SKM-1 treated with dmso at 0.1 percent for 144 hours (cell line): ENCODE results near the gene ZNF593.

Experiments used
- DNase-seq: peaks from one replicate; lab custom pipeline; 2025; ENCODE audit not compliant: unreplicated experiment; lab: John Stamatoyannopoulos, UW

ZNF593 gene

DNA sequence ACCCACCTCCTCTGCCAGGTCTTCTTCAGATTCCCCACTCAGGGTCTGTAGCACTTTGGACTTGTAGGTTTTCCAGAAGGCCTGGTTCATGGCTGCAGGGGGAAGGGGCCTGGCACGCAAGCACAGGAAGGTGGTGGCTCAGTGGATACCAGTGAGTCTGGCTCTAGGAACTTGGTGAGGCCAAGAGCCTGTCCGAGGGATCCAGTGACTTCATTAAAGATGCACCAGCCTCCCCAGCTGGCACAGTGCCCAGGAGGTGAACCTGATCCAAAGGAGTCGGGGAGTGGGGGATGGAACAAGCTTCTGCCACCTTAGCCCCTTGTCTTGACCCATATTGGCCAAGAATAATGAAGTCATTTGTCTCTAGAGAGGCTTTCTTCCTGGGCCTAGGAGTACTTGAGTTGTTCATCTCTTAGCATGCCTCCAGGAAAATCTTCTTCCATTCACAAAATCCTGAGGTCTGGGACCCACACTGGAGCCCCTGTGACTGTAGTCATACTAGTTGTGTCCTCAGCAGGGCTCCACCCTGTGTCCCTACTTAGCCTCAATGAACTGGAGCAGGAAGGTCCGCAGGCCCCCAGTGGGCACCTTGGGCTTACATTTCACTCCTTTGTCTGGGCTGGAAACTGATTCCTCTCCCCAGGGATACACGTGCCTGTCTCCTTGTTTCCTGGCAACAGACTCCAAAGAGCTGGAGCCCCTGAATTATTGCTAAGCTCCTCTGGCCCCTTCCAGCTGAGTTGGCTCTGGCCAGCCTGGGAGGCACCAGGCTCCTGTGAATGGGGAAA lies 1.1 kb upstream of the ZNF593 start, which contains the start of gene C1orf232:
Gene C1orf232, minus strand, starts transcription at position 554 of the 788 bp plus-strand sequence. Its CDS starts 464 bp downstream, at position 90.
- DNase-seq, result no peak

DNA sequence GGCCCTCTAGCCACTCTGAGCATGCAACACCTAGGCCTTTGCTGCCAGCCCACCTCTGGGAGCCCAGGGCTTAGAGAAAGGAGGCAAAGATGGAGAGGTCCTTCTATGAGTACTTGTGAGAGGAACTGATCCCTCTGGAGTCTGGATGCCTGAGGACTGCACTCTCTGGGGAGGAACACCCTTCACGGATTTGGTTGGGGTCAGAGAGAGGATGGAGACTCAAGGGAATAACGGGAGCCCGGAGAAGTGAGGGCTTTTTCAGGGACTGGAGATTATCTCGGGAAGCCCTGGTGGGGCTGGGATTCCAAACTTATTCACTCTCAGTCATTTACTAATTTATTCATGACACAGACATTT lies 532 bp upstream of the ZNF593 start:
- no peak for DNase-seq

DNA sequence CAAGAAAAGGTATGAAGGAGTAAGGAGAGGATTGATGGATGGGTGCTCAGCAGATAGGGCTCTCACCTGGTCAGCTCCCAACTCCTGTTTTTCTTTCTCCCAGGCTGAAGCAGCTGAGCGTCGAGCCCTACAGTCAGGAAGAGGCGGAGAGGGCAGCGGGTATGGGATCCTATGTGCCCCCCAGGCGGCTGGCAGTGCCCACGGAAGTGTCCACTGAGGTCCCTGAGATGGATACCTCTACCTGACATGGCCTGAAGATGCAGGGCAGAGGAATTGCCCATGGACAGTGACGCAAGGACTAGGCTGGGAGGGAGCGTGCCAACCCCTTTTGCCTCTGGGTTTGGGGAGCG lies 739 bp downstream of the ZNF593 start:
- DNase-seq, result no peak

DNA sequence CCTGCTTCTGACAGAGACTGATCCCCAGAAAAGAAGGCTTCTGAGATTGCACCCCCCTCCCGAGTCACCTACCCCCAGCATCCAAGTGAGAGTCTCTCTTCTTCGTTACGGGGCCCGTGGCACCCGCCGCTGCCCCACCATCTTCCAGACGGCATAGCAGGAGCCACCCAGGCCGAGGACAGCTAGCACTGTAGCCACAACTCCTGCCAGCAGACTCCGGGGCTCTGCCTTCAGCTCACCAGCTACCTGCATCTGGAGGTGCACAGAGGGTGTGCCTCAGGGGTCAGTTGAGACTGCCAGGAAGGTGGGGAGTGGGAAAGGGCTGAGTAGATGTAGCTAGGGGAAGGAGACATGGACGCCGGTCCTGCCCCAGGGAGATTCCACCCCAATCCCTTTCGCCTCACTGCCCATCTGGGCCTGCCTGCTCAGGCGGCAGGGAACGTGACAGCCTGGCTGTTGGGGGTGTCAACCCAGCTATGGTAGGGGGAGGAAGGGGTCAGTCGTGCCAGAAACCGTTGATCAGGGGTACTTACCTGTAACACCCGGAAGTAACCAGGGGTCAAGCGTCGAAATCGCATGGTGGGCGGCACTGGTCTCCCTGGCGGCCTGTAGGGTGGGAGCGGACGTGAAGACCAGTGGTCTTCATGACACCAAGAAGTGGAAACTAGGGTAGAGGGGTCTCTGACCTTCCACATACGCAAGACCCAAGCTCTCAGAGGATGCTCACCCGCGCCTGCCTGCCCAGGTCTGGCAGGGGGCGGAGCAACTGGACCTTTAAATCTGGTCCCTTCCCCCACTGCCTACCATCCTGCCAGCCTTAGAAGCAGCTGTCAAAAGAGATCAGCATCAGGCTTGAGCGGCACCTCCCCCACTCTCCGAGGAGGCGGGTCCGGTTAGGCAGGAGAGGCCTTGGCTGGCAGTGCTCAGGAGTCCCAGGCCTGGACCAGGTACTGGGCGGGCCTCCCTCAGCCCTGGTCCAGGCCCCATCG lies 1.7 kb downstream of the ZNF593 start, which contains the start of gene ZNF593OS:
Gene ZNF593OS, minus strand, starts transcription at position 749 of the 989 bp plus-strand sequence. Its CDS starts 171 bp downstream, at position 578.
- no peak for DNase-seq

DNA sequence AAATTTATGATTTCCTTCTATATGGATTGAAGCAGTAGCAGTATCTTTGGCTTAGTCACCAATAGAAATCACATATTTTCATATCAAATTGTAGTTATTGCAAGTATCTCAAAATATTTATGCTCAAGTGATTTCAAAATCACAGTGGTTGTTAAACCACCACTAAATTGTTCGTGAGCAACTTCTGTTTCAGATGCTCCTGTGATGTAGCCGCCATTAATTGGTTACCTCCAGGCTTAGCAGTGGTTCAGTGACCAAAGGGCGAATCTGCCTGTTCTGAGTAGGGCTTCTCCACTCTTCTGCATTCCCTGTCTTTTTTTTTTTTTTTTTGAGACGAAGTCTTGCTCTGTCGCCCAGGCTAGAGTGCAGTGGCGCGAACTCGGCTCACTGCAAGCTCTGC lies 5.6 kb downstream of the ZNF593 start:
- no peak for DNase-seq

DNA sequence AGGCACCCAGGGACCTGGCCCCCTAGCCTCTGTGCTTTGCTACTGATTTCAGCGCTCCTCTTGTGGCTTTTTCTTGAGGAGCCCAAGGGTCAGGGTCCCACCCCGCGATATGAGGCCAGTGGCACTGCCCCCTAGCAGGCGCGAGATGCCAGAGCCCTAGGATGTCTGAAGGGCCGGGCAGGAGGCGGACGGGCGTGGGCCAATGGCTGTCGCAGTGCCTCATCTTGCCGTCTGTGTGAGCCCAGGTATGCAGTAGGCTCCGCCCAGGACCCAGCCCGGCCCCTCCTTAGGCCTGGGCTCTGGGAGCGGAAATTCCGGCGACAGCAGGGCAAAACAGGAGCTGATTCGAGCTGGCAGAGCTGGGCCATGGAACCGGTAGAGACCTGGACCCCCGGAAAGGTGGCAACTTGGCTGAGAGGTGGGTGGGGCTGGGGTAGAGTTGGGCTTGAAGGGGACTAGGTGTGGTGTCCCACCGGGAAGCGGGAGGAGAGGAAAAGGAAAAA lies 7.5 kb downstream of the ZNF593 start, which contains the start of gene CNKSR1:
Gene CNKSR1, plus strand, starts transcription at position 310 of the 503 bp plus-strand sequence. Its CDS starts 57 bp downstream, at position 367.
- DNase-seq, result no peak

DNA sequence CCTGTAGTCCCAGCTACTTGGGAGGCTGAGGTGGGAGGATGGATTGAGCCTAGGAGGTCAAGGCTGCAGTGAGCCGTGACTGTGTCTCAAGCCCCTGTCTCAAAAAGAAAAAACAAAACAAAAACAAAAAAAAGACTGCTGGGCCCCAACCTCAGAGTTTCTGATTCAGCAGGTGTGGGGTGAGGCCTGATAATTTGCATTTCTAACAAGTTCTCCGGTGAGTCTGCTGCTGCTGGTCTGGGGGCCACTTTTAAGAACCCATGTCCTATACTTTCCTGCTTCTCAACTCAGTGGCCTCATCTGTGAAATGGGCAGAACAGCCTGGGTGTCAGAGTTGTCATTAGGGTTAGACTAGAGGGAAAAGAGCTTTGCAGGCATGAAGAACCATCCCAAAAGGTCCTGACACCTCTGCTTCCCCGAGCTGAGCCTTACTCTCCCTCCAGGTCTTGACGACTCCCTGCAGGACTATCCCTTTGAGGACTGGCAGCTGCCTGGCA lies 10.3 kb downstream of the ZNF593 start:
- DNase-seq, result no peak

DNA sequence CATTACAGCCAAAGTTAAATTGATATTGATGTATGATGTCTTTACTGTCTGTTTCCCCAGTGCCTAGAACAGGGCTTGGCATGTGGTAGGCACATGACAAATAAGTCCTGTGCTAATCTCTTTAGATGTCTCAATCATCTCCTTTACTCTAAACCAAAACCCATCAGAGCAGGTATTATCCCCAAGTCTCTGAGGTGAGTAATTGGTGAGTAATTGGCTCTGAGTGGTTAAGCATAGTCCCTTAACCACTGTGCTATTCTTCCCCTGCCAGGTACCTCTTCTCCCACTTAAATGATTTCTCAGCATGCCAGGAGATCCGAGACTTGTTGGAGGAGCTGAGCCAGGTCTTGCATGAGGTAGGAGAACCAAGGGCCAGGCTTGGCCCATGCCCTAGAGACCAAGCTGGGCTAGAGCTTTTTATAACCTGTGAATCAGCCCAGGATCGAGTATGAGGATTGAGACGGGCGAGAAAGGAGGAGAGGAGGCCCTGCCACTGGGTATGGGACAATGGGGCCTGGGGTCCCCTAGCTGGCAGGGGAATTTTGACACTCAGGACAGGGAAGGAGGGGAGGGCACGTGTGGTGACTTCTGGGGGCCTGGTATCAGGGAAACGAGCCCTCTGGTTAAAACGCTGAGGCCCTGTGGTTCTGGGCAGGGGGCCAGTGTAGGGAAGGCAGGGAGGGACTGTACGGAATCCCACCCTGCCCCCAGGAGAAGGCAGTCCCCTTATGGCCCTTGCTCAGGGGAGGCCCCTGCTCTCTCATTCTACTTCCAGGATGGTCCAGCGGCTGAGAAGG lies 12.1 kb downstream of the ZNF593 start:
- DNase-seq, result no peak

DNA sequence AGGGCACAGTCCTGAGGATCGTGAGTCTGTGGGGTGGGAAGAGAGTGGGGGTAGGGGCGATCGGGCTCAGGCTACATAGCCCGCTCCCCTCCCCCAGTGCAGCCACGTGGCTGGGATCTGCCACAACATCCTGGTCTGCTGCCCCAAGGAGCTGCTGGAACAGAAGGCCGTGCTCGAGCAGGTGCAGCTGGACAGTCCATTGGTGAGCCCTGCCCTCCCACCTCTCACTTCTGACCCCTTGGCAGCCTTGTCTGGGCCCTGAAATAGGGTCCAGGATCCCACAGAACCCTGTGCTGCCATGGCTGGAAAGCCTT lies 12.6 kb downstream of the ZNF593 start:
- DNase-seq, result no peak

DNA sequence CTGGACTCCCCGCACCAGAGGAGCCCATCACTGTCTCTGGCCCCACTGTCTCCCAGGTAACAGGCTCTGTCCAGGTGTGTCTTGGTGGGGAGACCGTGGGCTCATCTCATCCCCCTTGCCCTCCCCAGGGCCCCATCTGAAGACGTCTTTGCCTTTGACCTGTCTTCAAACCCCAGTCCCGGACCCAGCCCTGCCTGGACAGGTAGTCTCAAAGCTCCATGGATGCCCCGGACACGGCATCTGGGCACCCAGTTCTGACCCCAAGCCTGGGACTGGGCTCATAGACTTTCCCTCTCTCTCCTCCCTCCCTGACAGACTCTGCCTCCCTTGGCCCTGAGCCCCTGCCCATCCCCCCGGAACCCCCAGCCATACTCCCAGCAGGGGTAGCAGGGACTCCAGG lies 14.4 kb downstream of the ZNF593 start:
- DNase-seq, result no peak

DNA sequence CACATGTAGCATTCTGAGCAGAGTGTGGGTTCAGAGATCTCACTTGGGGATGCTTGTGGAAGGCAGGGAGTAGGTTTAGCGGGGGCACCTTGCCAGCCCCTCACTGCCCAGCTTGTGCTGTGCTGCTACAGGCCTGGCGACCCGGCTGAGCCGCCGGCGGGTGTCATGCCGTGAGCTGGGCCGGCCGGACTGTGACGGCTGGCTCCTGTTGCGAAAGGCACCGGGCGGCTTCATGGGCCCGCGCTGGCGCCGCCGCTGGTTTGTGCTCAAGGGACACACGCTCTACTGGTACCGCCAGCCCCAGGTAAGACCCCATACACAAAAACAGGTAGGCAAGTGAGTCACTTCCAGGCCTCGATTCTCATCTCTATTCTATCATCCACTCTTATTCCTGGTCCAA lies 15.2 kb downstream of the ZNF593 start:
- no peak for DNase-seq

DNA sequence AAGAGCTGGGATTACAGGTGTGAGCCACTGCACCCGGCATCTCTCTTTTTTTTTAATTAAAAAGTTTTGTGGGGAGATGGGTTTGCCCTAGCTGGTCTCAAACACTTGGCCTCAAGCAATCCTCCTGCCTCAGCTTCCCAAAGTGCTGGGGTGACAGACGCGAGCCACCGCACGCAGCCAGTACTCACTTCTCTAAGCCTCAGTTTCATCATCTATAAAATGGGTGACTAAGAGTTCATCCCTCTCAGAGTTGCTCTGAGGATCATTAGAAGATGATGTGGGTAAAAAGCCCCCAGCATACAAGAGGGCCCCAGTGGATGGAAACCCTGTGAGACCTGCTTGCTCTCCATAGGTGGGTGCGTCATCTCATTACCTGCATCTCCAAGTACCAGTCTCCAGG lies 18.2 kb downstream of the ZNF593 start:
- DNase-seq, result no peak

DNA sequence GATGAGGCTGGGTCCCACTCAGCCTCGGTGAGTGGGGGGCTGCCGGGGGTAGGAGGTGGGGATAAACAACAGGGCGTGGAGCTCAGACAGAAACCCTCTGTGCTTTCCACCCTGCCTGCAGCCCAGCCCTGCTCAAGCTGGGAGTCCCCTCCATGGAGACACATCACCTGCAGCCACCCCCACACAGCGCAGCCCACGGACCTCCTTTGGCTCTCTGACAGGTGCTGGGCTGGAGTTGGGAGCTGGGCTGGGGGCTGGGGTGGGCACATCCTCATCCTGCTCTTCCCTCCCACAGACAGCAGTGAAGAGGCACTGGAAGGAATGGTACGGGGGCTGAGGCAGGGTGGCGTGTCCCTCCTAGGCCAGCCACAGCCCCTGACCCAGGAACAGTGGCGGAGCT lies 18.8 kb downstream of the ZNF593 start:
- DNase-seq, result no peak

DNA sequence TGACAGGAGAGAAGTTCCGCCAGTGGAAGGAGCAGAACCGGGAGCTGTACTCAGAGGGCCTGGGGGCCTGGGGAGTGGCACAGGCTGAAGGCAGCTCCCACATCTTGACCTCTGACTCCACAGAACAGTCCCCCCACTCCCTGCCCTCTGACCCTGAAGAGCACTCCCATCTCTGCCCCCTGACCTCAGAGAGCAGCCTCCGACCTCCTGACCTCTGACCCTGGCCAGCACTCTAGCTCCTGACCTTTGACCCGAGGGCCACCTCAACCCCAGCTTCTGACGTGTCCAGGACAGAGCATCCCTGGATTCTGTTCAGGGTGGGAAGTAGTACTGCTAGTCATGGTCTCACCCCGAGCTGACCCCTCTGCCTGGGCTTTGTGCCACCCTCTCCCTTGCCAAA lies 19.6 kb downstream of the ZNF593 start:
- no peak for DNase-seq

DNA sequence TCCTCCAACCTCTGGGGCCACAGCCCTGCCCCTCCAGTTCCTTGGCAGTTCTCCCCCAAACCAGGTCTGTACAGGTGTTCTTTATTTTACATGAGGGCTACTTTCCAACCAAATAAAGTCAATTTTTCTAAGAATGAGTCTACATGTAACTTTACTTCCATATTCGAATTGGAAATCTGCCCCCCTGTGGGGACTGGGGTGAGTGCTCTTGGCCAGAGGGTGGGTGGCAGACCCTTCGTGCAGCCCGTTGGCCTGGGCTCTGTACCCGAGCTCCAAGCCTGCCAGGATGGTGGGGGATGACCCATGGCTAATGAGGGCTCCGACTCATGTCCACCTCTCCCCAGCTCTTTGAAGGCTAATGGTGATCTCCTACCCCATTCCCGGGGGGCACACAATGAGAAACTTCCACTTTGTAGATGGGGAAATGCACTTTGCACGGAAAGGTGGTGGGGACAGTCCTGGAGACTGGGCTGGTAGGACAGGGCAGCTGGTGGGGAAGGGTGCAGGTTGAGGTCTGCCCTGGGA lies 20.1 kb downstream of the ZNF593 start:
- no peak for DNase-seq

DNA sequence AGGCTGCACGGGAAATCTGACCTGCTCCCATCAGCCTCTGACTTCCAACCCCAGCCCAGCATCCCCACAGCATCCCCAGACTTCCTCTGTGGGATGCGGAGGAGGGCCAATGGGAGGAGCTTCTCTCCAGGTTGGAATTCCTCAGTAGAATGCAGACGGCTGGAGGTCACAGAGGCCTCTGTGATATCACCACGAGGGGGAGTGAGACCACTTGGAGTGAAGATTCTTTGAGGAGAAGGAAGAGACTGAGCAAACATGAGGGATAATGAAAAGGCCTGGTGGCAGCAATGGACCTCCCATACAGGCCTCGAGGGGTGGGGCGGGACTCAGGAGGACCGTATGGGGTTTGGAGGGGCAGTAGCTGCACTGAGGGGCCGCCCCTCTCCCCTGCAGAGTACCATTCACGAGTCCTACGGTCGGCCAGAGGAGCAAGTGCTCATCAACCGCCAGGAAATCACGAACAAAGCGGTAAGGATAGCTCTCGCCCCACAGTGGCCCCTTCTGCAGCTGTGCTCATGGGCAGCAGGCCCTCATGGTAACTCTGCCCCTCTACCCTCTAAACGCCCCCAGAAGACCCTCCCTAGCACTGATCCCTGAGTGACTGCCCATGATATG lies 20.8 kb downstream of the ZNF593 start, which contains the start of gene CATSPER4:
Gene CATSPER4, plus strand, starts transcription at position 230 of the 615 bp plus-strand sequence. Its CDS starts 26 bp downstream, at position 256.
- DNase-seq, result no peak

DNA sequence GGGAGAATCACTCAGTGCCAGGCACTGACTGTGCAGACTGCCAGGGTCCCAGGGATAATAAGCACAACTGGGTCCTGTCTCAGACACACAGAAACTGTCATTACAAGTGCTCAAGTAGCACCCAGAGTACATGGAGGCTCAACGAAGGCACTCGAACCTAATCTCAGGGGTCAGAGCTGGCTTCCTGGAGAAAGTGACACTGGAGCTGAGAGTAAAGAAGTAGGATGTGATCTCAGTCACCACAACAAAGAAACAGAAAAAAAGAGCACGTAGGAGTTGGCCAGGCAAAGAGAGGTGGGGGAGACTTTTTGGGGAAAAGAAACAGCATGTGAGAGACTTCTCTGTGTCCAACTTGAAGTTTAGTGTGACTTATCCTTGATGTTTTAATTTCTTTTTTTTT lies 22.0 kb downstream of the ZNF593 start:
- DNase-seq, result no peak

DNA sequence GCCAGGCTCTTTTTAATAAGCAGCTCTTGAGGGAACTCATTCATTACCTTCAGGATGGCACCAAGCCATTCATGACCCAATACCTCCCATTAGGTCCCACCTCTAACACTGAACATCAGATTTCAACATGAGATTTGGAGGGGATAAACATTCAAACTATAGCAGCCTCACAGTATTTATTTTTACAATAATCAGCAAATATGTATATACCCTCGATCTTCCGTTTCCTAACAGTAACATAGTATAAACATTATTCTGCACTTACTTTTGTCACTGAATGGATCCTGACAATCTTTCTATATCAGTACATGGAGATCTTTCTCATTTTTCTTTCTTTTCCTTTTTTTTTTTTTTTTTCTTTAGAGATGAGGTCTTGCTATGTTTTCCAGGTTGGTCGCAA lies 26.1 kb downstream of the ZNF593 start:
- DNase-seq, result no peak

DNA sequence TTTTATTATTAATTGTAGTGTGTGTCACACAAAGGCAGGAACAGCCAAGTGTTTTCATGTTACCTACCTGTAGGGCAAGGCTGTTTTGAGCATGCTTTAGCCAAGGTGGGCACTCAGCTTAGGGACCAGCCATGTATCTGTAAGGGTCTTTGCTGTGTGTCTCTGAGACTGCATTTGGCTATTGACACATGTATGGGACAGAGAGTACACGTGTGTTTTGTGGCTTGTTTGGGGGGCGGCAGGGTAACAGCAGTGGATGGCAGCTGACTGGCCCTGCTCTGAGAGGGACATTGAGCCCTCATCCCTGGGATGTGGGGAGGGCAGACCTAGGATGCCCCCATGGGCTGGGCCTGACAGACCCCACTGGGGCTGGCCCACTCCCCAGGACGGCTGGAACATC lies 27.6 kb downstream of the ZNF593 start:
- DNase-seq, result no peak

DNA sequence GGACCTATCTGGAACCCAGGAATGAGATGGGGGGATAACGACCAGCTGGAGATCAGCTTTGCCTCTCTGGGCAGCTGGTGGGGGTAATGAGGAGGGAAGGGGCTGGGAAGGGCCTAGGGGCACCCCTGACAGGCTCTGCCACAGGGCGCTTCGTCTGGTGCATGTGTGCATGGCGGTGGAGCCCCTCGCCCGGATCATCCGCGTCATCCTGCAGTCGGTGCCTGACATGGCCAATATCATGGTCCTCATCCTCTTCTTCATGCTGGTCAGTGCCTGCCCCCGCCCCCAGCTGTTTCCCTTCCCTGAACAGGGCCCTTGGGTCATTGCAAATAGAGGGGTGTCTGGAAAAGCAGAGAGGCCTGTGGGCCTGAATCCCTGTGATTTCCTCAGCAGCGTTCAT lies 28.1 kb downstream of the ZNF593 start:
- no peak for DNase-seq
